ENCODE data around the gene CCDC157. TPM values are rescaled to one million over a fixed set of nuclear protein-coding genes. Genes with fewer than 3 reads are reported as not detected.

The CCDC157 gene
- total RNA-seq, 4 donors from 2014 or later: 2.2 to 4.7 (median 3.1) TPM

DNA sequence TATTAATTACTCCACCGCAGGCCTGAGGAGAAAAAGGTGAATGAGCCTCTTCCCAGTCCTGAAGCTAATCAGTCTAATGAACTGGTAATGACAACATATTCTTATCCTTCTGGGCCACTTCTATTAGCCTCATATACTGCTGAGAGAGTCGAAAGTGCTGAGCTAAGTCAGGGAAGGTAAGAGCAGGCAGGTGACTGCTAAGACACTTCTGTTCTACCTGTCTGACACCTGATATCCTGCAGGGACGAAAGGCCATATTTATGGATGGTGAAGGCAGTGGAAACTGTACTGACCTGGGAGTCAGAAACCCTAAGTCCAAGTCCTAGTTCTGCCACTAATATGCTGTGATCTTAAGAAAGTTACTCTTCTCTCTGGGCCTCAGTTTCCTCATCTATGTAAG, 33.6 kb upstream of the CCDC157 start:
- Histone ChIP-seq H3K27ac (no peak overlapping the region), H3K36me3 (peaks cover 7% of the 10 kb centered on the region), H3K27me3 (no peaks in the 10 kb centered on the region), H3K4me1 (peaks cover 76% of the 10 kb centered on the region), H3K9me3 (no peaks in the 10 kb centered on the region), H3K4me3 (no peak overlapping the region)
- TF ChIP-seq POLR2A (IDR thresholded peaks at IDR 0.05) (no peak), EP300 (IDR thresholded peaks at IDR 0.05) (no peak), POLR2AphosphoS5 (IDR thresholded peaks at IDR 0.05) (no peak)
- TF ChIP-seq, protein P1, sequence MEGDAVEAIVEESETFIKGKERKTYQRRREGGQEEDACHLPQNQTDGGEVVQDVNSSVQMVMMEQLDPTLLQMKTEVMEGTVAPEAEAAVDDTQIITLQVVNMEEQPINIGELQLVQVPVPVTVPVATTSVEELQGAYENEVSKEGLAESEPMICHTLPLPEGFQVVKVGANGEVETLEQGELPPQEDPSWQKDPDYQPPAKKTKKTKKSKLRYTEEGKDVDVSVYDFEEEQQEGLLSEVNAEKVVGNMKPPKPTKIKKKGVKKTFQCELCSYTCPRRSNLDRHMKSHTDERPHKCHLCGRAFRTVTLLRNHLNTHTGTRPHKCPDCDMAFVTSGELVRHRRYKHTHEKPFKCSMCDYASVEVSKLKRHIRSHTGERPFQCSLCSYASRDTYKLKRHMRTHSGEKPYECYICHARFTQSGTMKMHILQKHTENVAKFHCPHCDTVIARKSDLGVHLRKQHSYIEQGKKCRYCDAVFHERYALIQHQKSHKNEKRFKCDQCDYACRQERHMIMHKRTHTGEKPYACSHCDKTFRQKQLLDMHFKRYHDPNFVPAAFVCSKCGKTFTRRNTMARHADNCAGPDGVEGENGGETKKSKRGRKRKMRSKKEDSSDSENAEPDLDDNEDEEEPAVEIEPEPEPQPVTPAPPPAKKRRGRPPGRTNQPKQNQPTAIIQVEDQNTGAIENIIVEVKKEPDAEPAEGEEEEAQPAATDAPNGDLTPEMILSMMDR (IDR thresholded peaks at IDR 0.05): no peak
- DNase-seq (ENCODE audit: low spot score in 2 of 2): no peak
- WGBS: 93% methylated on average over 3 of the region's 3 CpGs

DNA sequence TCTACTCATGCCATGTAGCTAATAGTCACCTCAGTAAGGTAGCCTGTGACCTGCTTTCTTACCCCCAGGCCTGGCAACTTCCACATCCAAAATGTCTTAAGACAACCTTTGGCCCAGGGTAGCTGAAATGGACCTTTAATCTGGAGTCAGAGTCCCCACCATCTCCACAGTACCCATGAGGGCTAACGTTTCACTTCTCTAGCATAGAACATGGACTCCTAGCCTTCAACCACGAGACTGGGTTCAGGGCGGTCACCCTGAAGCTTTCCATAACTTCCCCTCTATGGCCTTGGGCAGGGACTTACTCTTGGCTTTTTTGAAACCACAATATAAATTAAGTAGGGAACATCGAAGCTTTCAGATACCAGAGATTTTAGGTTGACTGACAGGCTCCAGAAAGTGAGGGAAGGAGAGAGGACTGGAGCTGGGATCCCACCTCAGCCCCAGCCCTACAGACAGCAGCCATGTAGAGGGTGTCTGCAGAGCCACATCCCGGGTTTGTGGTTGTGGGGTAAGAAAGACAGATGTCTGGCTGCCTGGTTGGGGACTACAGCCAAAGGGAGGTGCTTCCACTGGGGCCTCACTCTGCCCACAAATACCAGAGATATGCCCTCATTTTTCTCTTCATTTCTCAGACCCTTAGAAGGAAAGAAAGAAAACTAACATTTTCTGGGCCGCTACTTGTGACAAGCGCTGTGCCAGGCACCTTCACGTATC, 32.6 kb upstream of the CCDC157 start:
- Histone ChIP-seq H3K27ac (peak overlapping the region; percentile 86), H3K36me3 (peaks cover 7% of the 10 kb centered on the region), H3K4me3 (peak overlapping the region; percentile 73), H3K27me3 (no peaks in the 10 kb centered on the region), H3K4me1 (peaks cover 67% of the 10 kb centered on the region), H3K9me3 (no peaks in the 10 kb centered on the region)
- DNase-seq (ENCODE audit: low spot score in 2 of 2): no peak
- 33% methylated on average over 8 of the region's 8 CpGs for WGBS
- TF ChIP-seq POLR2A (IDR thresholded peaks at IDR 0.05) (no peak), POLR2AphosphoS5 (IDR thresholded peaks at IDR 0.05) (no peak), EP300 (IDR thresholded peaks at IDR 0.05) (no peak)
- TF ChIP-seq, protein P1 (IDR thresholded peaks at IDR 0.05): no peak

DNA sequence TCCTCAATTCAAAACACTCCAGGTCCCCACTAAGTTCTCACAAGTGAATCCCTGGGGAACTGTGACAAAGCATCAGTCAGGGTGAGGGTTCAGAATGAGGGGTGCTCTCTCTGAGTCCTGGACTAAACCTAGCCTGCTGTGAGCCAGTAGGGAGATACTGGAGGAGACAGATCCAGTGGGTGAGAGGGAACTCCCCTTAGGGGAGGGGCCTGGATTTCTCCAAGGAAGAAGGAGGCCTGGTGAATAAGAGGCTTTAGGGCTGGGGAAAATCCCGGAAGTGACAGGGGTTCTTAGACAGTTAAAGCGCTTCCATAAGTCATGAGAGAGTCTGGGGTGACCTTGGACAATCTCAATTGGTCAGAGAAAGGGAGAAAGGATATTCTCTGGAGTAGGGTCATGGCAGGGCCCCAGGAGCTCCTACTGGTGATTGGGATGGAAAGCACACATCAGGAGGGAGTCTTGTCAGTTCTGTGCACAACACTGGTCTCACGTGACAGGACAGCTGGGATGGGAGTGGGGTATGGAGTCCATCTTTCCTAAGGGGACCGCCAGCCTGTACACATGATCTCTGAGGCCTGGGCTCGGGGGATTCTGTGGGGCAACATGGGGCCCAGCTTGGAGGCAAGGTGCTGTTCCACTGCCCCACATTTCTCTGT, 31.6 kb upstream of the CCDC157 start:
- Histone ChIP-seq H3K4me3 (peak overlapping the region; percentile 73), H3K9me3 (no peaks in the 10 kb centered on the region), H3K27me3 (no peaks in the 10 kb centered on the region), H3K27ac (peak overlapping the region; percentile 86), H3K4me1 (peaks cover 57% of the 10 kb centered on the region), H3K36me3 (no peaks in the 10 kb centered on the region)
- no peak for DNase-seq (ENCODE audit: low spot score in 2 of 2)
- TF ChIP-seq, protein P1 (IDR thresholded peaks at IDR 0.05): no peak
- TF ChIP-seq POLR2A (IDR thresholded peaks at IDR 0.05): no peak
- TF ChIP-seq EP300 (IDR thresholded peaks at IDR 0.05): no peak
- 12% methylated on average over 5 of the region's 5 CpGs for WGBS

DNA sequence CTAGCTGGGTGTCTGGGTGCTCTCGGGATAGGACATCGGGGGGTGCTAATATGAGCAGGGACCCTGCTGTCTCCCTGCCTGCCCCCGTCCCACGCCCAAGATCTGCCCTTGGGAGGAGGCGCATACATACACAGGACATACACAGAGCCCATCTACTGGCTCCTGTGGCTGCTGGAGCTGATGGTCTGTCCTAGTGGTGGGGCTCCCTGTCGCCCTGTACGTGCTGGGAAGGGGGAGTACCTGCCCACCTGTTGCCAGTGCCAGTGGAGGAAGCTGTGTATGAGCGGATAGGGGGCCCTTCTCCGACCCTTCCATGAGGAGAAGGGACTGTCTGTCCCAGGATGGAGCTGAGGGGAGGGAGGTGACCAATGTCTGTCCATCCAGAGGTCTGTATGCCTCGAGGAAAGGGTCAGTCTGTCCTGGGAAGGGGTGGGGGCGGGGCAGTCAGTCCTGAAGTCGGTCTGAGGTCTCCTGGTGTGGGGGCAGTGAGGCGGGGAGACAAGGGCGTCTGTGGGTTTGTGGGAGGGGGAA, 31.0 kb upstream of the CCDC157 start:
- peak overlapping the region; percentile 73 for H3K4me3 ChIP-seq
- no peaks in the 10 kb centered on the region for H3K27me3 ChIP-seq
- H3K4me1 ChIP-seq: peaks cover 51% of the 10 kb centered on the region
- no peak for DNase-seq (ENCODE audit: low spot score in 2 of 2)
- TF ChIP-seq, protein P1 (IDR thresholded peaks at IDR 0.05): no peak
- TF ChIP-seq POLR2AphosphoS5 (IDR thresholded peaks at IDR 0.05): no peak
- WGBS: 16% methylated on average over 8 of the region's 14 CpGs
- H3K36me3 ChIP-seq: no peaks in the 10 kb centered on the region
- no peaks in the 10 kb centered on the region for H3K9me3 ChIP-seq
- H3K27ac ChIP-seq: peak overlapping the region; percentile 86

DNA sequence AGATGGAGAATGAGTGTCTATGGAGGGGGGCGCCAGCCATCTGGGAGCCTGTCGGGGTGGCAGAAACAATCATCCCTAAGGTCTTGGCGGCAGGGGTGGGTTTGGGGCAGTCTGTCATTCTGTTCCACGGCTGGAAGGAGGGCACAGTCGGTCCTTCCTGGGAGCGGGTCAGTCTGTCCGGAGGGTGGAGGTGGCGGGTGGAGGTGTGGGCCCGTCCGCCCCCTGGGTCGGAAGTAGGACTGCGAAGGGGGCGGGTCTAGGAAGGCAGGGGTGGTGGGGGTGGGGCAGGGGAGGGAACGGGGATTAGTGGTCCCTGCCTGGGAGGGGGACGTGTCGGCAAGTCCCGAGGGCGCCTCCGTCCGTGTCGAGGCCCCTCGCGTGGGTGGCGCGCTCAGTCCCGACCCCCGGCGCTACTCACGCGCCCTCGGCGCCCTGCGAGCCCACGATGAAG, 30.5 kb upstream of the CCDC157 start:
- Histone ChIP-seq H3K36me3 (peaks cover 2% of the 10 kb centered on the region), H3K4me1 (peaks cover 46% of the 10 kb centered on the region), H3K27me3 (no peaks in the 10 kb centered on the region), H3K27ac (peak overlapping the region; percentile 86), H3K9me3 (no peaks in the 10 kb centered on the region), H3K4me3 (peak overlapping the region; percentile 73)
- peak in 1 of 2 donors; percentile 80 for DNase-seq (ENCODE audit: low spot score in 2 of 2)
- TF ChIP-seq POLR2A (IDR thresholded peaks at IDR 0.05) (no peak), EP300 (IDR thresholded peaks at IDR 0.05) (no peak), POLR2AphosphoS5 (IDR thresholded peaks at IDR 0.05) (no peak)
- TF ChIP-seq, protein P1 (IDR thresholded peaks at IDR 0.05): no peak
- WGBS: 0% methylated on average over 12 of the region's 34 CpGs

Data from suprapubic skin (tissue), 4 donors.